GM19043 (cell line): Measurements from ENCODE around the gene MUC3A.

ENCODE experiments used
- ATAC-seq: cut with Tn5 transposase; IDR thresholded peaks from one replicate; pipeline ENCODE4 v1.9.1; 2021; ENCODE audit warnings: low read depth; ENCODE audit not compliant: unreplicated experiment

The MUC3A gene

GRCh38 chr7:101012931-101013330 is 63.6 kb downstream of the MUC3A start:
- no peak for ATAC-seq

GRCh38 chr7:101015626-101016025 is 66.3 kb downstream of the MUC3A start:
- ATAC-seq, result no peak

GRCh38 chr7:101017064-101017777 is 67.9 kb downstream of the MUC3A start:
- ATAC-seq, result peak; percentile 94
